Measurements from ENCODE around the gene LOXL4.

LOXL4 gene

DNA sequence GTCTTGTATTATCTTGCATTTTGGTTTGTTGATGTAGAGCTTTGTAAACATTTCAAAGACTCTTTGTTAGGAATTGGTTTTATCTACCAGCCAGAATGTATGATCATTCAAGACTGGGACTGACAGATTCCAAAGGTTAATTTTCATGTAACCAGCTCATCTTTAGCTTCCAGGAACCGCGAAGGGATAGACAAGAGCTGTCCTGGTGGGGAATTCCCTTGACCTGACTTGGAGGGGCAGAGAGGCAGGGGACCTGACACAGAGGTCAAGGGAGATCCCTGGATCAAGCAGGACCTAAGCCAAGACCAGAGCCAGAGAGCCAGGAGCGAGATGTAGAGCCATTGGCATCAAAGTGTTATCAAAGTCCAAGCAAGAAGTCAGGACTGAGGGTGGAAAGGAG lies 6.6 kb upstream of the LOXL4 start:
- no peaks in the 10 kb centered on the region for H4K20me1 ChIP-seq (ENCODE audit: insufficient read depth, low read length)
- TF ChIP-seq EZH2 (IDR thresholded peaks at IDR 0.05; ENCODE audit: borderline replicate concordance, low read depth, low read length, severe bottlenecking), result no peak
- TF ChIP-seq, protein P1, sequence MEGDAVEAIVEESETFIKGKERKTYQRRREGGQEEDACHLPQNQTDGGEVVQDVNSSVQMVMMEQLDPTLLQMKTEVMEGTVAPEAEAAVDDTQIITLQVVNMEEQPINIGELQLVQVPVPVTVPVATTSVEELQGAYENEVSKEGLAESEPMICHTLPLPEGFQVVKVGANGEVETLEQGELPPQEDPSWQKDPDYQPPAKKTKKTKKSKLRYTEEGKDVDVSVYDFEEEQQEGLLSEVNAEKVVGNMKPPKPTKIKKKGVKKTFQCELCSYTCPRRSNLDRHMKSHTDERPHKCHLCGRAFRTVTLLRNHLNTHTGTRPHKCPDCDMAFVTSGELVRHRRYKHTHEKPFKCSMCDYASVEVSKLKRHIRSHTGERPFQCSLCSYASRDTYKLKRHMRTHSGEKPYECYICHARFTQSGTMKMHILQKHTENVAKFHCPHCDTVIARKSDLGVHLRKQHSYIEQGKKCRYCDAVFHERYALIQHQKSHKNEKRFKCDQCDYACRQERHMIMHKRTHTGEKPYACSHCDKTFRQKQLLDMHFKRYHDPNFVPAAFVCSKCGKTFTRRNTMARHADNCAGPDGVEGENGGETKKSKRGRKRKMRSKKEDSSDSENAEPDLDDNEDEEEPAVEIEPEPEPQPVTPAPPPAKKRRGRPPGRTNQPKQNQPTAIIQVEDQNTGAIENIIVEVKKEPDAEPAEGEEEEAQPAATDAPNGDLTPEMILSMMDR (IDR thresholded peaks at IDR 0.05; ENCODE audit: borderline replicate concordance, extremely low read depth, low read length, poor library complexity, severe bottlenecking), result no peak
- ATAC-seq (ENCODE audit: insufficient read depth, low read depth) (no peak), DNase-seq (no peak)
- no peak overlapping the region for H3K27ac ChIP-seq (ENCODE audit: low read length)
- no peaks in the 10 kb centered on the region for H3K79me2 ChIP-seq (ENCODE audit: insufficient read depth, low read length)
- no peaks in the 10 kb centered on the region for H3K4me1 ChIP-seq (ENCODE audit: insufficient read depth, low read length)
- H3K9ac ChIP-seq (ENCODE audit: low read depth, low read length), result no peak overlapping the region
- no peak overlapping the region for H3K4me3 ChIP-seq (ENCODE audit: low read depth in 1 of 2, low read length in 2 of 2)
- H2AFZ ChIP-seq (ENCODE audit: low read depth, low read length), result no peak overlapping the region
- H3K9me3 ChIP-seq (ENCODE audit: insufficient read depth, low read length, severe bottlenecking), result no peaks in the 10 kb centered on the region
- peaks cover 3% of the 10 kb centered on the region for H3K27me3 ChIP-seq (ENCODE audit: insufficient read depth, low read length, poor library complexity)
- no peak overlapping the region for H3K4me2 ChIP-seq (ENCODE audit: insufficient read depth, low read length)
- H3K36me3 ChIP-seq (ENCODE audit: insufficient read depth, low read length), result no peaks in the 10 kb centered on the region

DNA sequence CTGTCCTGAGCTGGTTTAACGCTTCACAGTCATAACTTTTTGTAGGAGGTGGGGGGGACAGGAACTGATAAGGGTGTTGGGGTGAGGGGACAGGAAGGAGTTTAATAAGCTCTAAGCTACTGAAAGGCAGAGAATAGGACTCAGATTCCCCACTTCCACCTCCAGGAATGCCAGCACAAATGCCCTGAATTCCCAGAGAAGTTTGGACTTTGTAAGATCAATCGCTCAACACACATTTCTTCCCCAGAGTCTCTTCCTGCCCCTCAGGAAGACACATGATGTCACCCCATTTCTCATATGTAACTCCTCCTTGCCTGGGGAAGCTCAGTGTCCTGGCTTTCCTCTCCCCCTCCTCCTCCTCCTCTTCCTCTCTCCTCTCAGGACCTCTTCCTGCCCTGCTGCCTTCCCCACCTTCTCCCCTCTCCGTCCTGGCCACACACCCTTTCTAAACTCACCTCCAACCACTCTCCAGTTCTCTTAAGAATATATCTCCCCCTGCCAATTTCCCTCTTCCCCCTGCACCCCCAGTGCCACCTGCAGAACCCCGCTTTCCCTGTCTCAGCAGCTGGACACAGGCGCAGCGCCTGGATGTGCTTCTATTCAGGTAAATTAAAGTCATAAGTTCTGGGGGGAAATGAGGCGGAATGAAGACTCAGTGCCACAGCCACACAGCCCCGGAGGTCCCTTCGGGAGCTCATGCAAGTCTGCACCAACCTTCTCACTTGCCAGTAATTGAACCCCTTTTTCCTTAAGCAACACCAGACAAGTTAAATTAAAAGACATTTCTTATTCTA lies 5.3 kb upstream of the LOXL4 start:
- no peak overlapping the region for H2AFZ ChIP-seq (ENCODE audit: low read depth, low read length)
- H3K27me3 ChIP-seq (ENCODE audit: insufficient read depth, low read length, poor library complexity), result peaks cover 13% of the 10 kb centered on the region
- TF ChIP-seq, protein P1 (IDR thresholded peaks at IDR 0.05; ENCODE audit: borderline replicate concordance, extremely low read depth, low read length, poor library complexity, severe bottlenecking), result no peak
- no peak for TF ChIP-seq EZH2 (IDR thresholded peaks at IDR 0.05; ENCODE audit: borderline replicate concordance, low read depth, low read length, severe bottlenecking)
- no peak overlapping the region for H3K9ac ChIP-seq (ENCODE audit: low read depth, low read length)
- DNase-seq, result no peak
- peaks cover 5% of the 10 kb centered on the region; the same call in 1 of the 2 replicates for H4K20me1 ChIP-seq (ENCODE audit: insufficient read depth, low read length)
- H3K4me1 ChIP-seq (ENCODE audit: insufficient read depth, low read length), result peaks cover 9% of the 10 kb centered on the region
- no peak for ATAC-seq (ENCODE audit: insufficient read depth, low read depth)
- H3K4me2 ChIP-seq (ENCODE audit: insufficient read depth, low read length), result no peak overlapping the region
- H3K27ac ChIP-seq (ENCODE audit: low read length), result no peak overlapping the region
- H3K79me2 ChIP-seq (ENCODE audit: insufficient read depth, low read length), result no peaks in the 10 kb centered on the region
- H3K9me3 ChIP-seq (ENCODE audit: insufficient read depth, low read length, severe bottlenecking), result no peaks in the 10 kb centered on the region
- H3K4me3 ChIP-seq (ENCODE audit: low read depth in 1 of 2, low read length in 2 of 2), result no peak overlapping the region
- no peaks in the 10 kb centered on the region for H3K36me3 ChIP-seq (ENCODE audit: insufficient read depth, low read length)

DNA sequence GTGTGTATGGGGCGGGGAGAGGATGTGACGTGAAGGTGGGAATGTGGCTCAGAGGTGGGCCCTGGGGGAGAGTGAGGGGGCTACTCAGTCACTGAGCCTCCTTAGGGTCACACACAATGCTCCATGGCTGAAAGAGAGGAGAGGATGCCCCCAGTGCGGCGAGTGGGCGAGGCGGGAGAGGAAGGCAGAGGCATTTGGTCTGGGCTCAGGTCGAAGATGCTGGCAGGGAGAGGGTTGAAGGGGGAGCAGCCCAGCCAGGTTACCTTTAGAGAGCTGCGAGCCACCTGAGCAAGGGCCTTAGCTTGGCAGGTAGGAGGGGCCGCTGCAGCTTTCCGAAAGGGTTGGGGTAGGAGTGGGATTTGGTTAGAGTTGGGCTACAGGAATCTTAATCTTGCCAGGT lies 4.7 kb upstream of the LOXL4 start:
- Histone ChIP-seq H3K9me3 (ENCODE audit: insufficient read depth, low read length, severe bottlenecking) (no peaks in the 10 kb centered on the region), H3K4me1 (ENCODE audit: insufficient read depth, low read length) (peaks cover 9% of the 10 kb centered on the region), H4K20me1 (ENCODE audit: insufficient read depth, low read length) (peaks cover 9% of the 10 kb centered on the region), H2AFZ (ENCODE audit: low read depth, low read length) (no peak overlapping the region), H3K79me2 (ENCODE audit: insufficient read depth, low read length) (no peaks in the 10 kb centered on the region), H3K9ac (ENCODE audit: low read depth, low read length) (no peak overlapping the region), H3K27me3 (ENCODE audit: insufficient read depth, low read length, poor library complexity) (peaks cover 13% of the 10 kb centered on the region), H3K4me2 (ENCODE audit: insufficient read depth, low read length) (no peak overlapping the region), H3K27ac (ENCODE audit: low read length) (no peak overlapping the region), H3K4me3 (ENCODE audit: low read depth in 1 of 2, low read length in 2 of 2) (no peak overlapping the region), H3K36me3 (ENCODE audit: insufficient read depth, low read length) (no peaks in the 10 kb centered on the region)
- no peak for DNase-seq
- no peak for TF ChIP-seq EZH2 (IDR thresholded peaks at IDR 0.05; ENCODE audit: borderline replicate concordance, low read depth, low read length, severe bottlenecking)
- TF ChIP-seq, protein P1 (IDR thresholded peaks at IDR 0.05; ENCODE audit: borderline replicate concordance, extremely low read depth, low read length, poor library complexity, severe bottlenecking), result no peak
- ATAC-seq (ENCODE audit: insufficient read depth, low read depth), result no peak

Data from DND-41 (cell line).